Occipital lobe (tissue), 2 donors: Measurements from ENCODE around the gene YPEL5. TPM values are rescaled to one million over a fixed set of nuclear protein-coding genes. Genes with fewer than 3 reads are reported as not detected.
"Not testable (repeated sequence)": the region's sequence is repeated elsewhere in the genome, so short reads cannot be mapped to it uniquely, and the experiment has no call there.

ENCODE experiments used
- DNase-seq: peaks from one replicate; lab custom pipeline; 2025; lab: John Stamatoyannopoulos, UW
- total RNA-seq: library from RNA; depleted of rRNA; stranded (reverse); fragments of >200 nt; gene quantifications from one replicate; pipeline ENCODE4 v1.2.3, GENCODE V29; 2014

YPEL5 gene
- total RNA-seq, 1 donor from 2014 or later = 125 TPM

DNA sequence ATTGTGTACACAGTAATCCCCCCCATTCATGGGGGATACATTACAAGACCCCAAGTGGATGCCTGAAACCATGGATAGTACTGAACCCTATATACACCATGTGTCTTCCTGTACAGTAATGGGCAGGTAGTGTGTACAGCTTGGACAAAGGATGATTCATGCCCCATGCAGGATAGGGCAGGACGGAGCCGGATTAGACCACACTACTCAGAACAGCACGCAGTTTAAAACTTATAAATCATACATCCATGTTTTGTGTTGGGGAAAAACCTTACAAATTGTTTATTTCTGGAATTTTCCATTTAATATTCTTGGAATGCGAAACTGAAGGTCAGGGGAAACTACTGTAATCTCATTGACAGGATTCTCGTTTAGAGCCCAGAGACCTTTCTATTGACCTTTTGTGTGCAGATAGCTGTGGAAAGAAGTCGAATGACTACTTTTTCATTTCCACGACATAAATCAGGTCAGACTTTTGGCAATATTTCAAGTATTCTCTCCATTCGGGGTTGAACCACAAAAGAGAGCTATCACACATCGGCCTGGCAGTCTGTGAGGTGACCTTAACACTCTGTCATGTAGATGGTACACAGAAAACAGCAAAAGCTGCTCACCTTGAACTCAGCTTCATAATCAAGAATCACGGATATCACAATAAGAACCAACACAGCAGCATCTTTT lies 9.9 kb upstream of the YPEL5 start:
- DNase-seq = no peak

DNA sequence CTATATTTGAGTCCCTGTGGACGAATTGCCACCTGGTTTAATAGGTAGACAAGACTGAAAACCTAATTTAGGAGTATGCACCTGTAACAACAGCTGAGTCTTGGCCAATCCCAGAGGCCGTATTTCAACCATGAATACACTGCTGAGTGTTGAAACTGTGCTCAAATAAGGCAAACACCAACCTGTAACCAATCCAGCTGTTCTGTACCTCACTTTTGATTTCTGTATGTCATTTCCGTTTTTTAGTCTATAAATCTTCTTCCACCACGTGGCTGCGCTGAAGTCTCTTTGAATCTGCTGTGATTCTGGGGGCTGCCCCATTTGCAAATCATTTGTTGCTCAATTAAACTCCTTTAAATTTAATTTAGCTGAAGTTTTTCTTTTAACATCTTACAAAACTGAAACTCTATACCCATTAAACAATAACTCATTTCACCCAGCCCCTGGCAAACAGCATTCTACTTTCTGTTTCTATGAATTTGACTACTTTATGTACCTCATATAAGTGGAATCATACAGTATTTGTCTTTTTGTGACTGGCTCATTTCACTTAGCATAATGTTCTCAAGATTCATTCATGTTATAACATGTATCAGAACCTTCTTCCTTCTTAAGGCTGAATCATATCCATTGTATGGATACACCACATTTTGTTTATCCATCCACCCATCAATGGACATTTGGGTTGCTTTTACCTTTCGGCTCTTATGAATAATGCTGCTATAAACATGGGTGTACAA lies 7.5 kb upstream of the YPEL5 start:
- no peak for DNase-seq

GRCh38 chr2:30141136-30141535 lies 5.7 kb upstream of the YPEL5 start:
- DNase-seq = no peak

DNA sequence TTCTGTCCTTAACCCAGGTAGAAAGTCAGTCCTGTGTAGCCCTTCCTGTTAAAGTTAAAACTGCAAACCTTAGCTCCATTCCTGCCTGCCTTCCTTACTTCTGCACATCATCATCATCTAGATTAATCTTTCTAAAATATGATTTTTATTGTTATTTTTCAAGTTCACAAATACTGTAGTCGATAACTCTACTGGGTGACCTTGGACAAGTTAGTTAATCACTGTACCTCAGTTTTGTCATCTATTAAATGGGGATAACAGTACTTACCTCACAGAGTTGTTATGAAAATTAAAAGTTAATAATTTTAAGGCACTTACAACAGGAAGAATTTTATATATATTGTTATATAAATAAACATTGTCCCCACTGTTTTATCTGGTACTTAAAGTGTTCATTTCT lies 2.5 kb upstream of the YPEL5 start:
- DNase-seq = no peak

- DNase-seq = not testable (repeated sequence)
These were observed 1.9 kb upstream of the YPEL5 start for GRCh38 chr2:30144951-30145350.

DNA sequence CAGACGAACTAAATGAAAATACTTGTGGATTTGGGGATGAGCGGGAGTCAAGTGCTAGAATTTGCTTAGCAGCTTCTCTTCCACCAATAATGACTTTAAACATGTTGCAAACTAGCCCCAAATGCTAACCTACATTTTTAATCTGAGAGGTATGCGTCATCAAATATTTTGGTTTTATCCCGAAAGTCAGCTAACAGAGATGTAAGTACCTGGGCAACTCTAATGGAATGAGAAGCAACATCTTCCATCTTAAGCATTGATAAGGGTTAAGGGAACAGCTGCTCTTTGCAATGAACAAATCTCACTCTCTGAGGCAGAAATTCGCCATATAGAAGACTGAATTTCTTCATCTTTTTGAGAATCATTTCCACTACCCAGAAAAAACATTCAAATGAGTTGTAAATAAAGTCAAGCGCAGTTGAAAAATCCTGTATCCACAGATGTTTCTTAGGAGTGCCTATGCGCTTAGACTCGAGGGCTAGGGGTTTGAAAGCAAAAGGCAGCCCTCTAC lies 926 bp upstream of the YPEL5 start:
- DNase-seq = no peak

- no peak for DNase-seq
These were observed 448 bp downstream of the YPEL5 start for GRCh38 chr2:30147196-30147714.

- peak; percentile 60 for DNase-seq
These were observed 1.2 kb downstream of the YPEL5 start for GRCh38 chr2:30147715-30148610.

GRCh38 chr2:30148850-30149249 lies 2.0 kb downstream of the YPEL5 start:
- no peak for DNase-seq

GRCh38 chr2:30149513-30149912 lies 2.7 kb downstream of the YPEL5 start:
- no peak for DNase-seq

GRCh38 chr2:30149976-30150375 lies 3.2 kb downstream of the YPEL5 start:
- no peak for DNase-seq

GRCh38 chr2:30150786-30151185 lies 4.0 kb downstream of the YPEL5 start:
- DNase-seq = no peak

- no peak for DNase-seq
These were observed 5.6 kb downstream of the YPEL5 start for GRCh38 chr2:30152385-30152784.

DNA sequence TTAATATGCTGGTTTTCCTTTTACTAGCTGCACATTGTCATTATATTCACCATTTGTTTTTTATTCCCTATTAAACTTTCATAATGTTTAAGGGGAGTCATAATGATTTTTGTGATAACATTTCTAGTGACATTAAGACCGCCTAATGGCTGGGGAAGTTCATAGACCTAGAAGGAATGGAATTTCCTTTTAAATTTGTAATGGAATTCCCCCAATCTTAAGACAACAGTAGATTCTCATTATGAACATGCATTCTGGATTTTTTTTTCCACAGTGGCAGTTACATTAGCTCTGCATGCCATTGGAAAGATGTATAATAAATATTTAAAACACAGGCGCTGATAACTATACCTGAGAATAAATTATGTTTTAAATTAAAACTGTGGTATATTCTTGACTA lies 8.4 kb downstream of the YPEL5 start:
- no peak for DNase-seq

DNA sequence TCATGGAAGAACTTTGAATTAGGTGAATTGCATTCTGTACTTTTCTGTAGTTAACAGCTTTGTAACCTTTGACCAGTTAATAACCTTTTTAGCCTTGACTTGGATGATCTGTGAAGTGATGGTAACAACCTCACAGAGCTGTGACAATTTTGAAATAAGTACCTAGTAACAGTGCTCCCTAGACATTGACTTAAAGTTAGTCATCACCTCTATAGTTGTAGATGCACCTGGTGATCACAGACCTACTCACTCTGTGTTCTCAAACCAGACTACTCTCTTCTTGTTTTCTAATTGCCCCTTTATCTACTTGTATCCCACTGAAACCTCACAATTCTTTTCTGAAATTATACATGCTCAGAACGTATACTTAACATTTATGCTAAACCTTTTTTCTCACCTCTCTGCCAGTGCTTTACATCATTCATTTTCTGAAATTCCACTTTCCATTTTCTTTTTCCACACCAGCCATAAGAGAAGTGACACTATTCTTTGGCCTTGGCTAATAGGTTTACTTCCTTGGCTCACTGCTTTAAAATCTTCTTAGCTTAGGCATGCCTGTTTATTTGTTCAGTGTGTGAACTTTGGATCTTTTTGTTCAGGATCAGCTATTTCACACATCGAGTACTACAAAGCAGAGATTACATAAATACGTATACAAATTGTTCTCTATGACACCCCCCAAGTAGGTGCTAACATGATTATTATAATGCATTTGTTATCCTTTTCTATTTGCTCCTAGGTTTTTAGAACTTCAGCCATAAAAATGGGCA lies 9.3 kb downstream of the YPEL5 start:
- no peak for DNase-seq

- no peak for DNase-seq
These were observed 10.8 kb downstream of the YPEL5 start for GRCh38 chr2:30157616-30158015.

DNA sequence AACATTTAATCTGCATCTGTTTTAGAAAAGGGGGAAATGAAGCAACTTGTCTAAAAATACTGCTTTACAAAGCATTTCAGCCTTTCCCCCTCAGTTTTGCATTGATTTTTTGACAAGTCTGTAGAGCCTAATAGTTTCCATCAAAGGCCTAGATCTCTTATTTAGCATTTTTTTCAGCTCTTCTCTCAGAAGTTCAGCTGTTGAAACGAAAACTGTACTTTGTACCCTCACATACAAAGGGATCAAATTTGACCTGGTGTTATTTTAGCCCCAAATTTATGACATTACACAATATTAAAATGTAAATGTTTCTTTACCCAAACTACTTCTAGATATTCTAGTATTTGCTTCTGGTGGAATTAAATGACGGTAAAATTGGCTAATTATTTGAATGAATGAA lies 13.0 kb downstream of the YPEL5 start:
- no peak for DNase-seq

DNA sequence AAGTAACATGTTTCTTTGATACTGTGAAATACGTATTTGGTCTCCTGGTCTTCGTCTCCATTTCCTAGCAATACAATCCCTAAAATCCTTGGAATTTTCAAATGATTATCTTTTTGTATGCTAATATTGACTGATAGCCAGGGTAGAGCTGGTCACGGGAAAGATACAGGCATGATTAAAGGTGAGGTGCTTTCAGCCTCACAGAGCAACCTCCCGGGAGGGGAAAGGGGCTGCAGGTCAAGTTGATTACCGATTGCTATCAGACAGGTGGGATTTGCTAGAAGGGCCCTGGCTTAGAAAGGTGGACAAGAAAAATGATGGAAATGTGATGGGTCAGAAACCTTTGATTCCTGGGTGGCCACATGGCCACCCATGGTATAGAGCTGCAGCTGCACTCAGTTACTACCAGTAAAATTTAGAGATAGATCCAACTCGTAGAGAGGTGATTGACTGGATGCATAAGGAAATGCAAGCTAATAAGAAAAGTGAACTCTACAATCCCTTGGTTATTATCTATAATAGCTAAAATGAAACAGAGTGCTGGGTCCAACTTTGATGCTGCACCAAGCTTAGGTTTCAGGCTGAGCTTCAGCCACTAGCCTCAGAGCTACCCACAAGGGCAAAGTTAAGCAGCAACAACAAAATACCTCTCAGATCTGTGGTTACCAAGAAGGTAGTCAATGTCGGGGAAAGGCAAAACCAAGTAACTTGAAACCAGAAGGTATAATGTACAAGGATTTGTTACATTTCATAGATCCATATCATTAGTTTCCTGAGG lies 15.3 kb downstream of the YPEL5 start:
- no peak for DNase-seq

DNA sequence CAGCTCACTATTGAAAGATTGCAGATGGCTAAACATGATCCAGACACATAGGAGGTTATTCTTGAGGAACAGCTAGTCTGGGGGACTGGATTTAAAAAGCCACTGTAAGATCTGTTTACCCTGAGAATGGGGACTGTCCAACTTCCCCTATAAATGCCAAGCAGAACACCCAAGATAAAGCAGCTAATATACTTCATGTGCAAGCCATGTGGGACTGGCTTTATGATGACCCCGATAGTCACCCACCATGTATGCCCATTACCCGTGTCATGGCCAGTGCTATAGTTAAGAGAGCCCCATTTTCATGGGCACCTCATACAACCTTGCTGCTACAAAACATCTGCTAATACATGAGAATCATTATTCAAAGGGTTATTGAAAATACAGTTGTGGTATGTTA lies 16.0 kb downstream of the YPEL5 start:
- no peak for DNase-seq
